ENCODE measurements around the gene CD99. TPM values are rescaled to one million over a fixed set of nuclear protein-coding genes. Genes with fewer than 3 reads are reported as not detected.
A peak's percentile ranks its signal among the peaks of the same experiment; 100 is the strongest.

The CD99 gene, protein sequence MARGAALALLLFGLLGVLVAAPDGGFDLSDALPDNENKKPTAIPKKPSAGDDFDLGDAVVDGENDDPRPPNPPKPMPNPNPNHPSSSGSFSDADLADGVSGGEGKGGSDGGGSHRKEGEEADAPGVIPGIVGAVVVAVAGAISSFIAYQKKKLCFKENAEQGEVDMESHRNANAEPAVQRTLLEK
- total RNA-seq (2021): 92.1 and 92.4 TPM in 2 replicates
- long read RNA-seq, transcript CD99-205 (10 exons, 1,291 nt): major isoform, 392 of 459 reads
- long read RNA-seq, transcript CD99-212 (10 exons, 1,089 nt): minor isoform, 42 of 459 reads
- long read RNA-seq, transcript CD99-204 (9 exons, 892 nt): minor isoform, 10 of 459 reads
- long read RNA-seq, partial matches to known transcripts: 3 of 459 reads
- long read RNA-seq, other reads (novel, unspliced or antisense): 11 of 459 reads

DNA sequence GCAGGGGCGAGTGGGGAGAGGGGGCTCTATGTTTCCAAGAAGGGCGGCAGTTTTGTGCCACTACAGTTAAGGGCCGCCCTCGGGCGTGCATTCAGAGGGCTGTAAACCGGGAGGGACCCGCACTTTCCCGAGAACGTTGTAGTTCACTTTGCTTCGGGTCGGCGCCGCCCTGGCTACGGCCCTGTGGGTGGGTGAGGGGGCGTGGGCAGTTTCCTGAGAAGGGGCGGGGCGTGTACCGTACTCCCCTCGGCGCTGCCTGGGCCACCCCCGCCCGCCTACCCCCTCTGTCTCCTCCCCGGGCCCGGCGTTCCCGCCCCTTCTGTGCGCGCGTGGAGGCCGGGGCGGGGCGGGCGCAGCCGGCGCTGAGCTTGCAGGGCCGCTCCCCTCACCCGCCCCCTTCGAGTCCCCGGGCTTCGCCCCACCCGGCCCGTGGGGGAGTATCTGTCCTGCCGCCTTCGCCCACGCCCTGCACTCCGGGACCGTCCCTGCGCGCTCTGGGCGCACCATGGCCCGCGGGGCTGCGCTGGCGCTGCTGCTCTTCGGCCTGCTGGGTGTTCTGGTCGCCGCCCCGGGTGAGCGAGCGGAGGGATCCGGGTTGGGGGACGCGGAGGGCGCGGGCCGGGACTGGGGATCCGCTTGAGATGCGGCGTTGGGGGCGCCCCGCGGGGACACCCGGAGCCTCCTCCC is at the start of gene CD99:
TSS of gene CD99 (plus strand) at position 440 of the 687 bp plus-strand sequence. CDS start at position 506, 66 bp downstream.
- peak; percentile 76 for DNase-seq
- Histone ChIP-seq H3T11ph (ENCODE audit: low read length) (no peak within 1 kb of the TSS), H2AK5ac (ENCODE audit: insufficient read length, low read length) (no peak within 1 kb of the TSS), H3K23ac (ENCODE audit: insufficient read length, low read depth, low read length) (no peak within 1 kb of the TSS), H3K9ac (ENCODE audit: extremely low read depth, insufficient read length, low read length) (peak within 1 kb of the TSS; percentile 42), H2BK120ac (ENCODE audit: low read depth, low read length, poor library complexity, severe bottlenecking) (no peak within 1 kb of the TSS), H3K14ac (ENCODE audit: insufficient read depth, low read length) (peak within 1 kb of the TSS; percentile 35), H2AFZ (ENCODE audit: low read length) (no peak within 1 kb of the TSS), H3K27ac (ENCODE audit: insufficient read length, low read depth, low read length) (no peak within 1 kb of the TSS), H3K27me3 (ENCODE audit: insufficient read depth, low read length) (peaks cover 18% of the 10 kb centered on the region), H3K23me2 (ENCODE audit: insufficient read length, low read depth, low read length, poor library complexity, severe bottlenecking) (peaks cover 16% of the 10 kb centered on the region), H2BK15ac (ENCODE audit: low read depth, low read length) (no peak within 1 kb of the TSS), H3K56ac (ENCODE audit: insufficient read length, low read depth, low read length) (no peak within 1 kb of the TSS), H3K79me1 (ENCODE audit: insufficient read depth, low read depth, low read length, poor library complexity, severe bottlenecking) (no peaks in the 10 kb centered on the region), H3K4ac (ENCODE audit: low read depth, low read length) (no peak within 1 kb of the TSS), H4K8ac (replicated peaks; ENCODE audit: insufficient read length, low read depth, low read length) (no peak within 1 kb of the TSS), H4K5ac (ENCODE audit: insufficient read length, low read depth, low read length) (no peak within 1 kb of the TSS), H4K20me1 (ENCODE audit: control insufficient read depth, insufficient read depth, insufficient read length) (no peaks in the 10 kb centered on the region), H4K91ac (ENCODE audit: insufficient read length, low read depth, low read length) (no peak within 1 kb of the TSS), H2BK12ac (ENCODE audit: insufficient read length, low read depth, low read length) (no peak within 1 kb of the TSS), H3K18ac (ENCODE audit: insufficient read length, low read depth, low read length) (no peak within 1 kb of the TSS), H2BK5ac (ENCODE audit: insufficient read length, low read length) (no peak within 1 kb of the TSS), H2BK20ac (ENCODE audit: low read depth, low read length, poor library complexity, severe bottlenecking) (no peak within 1 kb of the TSS), H3K79me2 (ENCODE audit: insufficient read depth, low read length) (no peaks in the 10 kb centered on the region), H3K4me2 (ENCODE audit: insufficient read depth, insufficient read length, low read length) (peak within 1 kb of the TSS; percentile 74), H3K4me1 (ENCODE audit: insufficient read depth, low read length) (no peaks in the 10 kb centered on the region; the same call in 1 of the 2 replicates), H3K9me3 (ENCODE audit: control insufficient read depth, low read depth, low read length) (no peaks in the 10 kb centered on the region)
- TF ChIP-seq, protein P1, sequence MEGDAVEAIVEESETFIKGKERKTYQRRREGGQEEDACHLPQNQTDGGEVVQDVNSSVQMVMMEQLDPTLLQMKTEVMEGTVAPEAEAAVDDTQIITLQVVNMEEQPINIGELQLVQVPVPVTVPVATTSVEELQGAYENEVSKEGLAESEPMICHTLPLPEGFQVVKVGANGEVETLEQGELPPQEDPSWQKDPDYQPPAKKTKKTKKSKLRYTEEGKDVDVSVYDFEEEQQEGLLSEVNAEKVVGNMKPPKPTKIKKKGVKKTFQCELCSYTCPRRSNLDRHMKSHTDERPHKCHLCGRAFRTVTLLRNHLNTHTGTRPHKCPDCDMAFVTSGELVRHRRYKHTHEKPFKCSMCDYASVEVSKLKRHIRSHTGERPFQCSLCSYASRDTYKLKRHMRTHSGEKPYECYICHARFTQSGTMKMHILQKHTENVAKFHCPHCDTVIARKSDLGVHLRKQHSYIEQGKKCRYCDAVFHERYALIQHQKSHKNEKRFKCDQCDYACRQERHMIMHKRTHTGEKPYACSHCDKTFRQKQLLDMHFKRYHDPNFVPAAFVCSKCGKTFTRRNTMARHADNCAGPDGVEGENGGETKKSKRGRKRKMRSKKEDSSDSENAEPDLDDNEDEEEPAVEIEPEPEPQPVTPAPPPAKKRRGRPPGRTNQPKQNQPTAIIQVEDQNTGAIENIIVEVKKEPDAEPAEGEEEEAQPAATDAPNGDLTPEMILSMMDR (conservative IDR thresholded peaks at IDR 0.05): no peak
- WGBS (ENCODE audit: extremely low coverage, insufficient read length, low lambda C conversion rate): no CpG with 5 or more reads among the region's 73 CpGs
- Mint-ChIP-seq H3K27ac (peak within 1 kb of the TSS in 1 of 3 experiments; percentile 55; a peak in 1 of 7 replicates), H3K9me3 (no peaks in the 10 kb centered on the region; a peak in 1 of 5 replicates), H3K4me1 (peaks cover 35 to 39% of the 10 kb centered on the region in 2 experiments), H3K4me3 (peak within 1 kb of the TSS; percentile 76 to 89), H3K36me3 (ENCODE audit: insufficient read depth in 1 of 3, low read depth in 3 of 3) (peaks cover 0 to 2% (median 1%) of the 10 kb centered on the region in 3 experiments; a peak in 3 of 7 replicates), H3K27me3 (ENCODE audit: low read depth) (peaks cover 64% of the 10 kb centered on the region)
